Measurements from ENCODE around the gene PLEKHM3.

Gene PLEKHM3

DNA sequence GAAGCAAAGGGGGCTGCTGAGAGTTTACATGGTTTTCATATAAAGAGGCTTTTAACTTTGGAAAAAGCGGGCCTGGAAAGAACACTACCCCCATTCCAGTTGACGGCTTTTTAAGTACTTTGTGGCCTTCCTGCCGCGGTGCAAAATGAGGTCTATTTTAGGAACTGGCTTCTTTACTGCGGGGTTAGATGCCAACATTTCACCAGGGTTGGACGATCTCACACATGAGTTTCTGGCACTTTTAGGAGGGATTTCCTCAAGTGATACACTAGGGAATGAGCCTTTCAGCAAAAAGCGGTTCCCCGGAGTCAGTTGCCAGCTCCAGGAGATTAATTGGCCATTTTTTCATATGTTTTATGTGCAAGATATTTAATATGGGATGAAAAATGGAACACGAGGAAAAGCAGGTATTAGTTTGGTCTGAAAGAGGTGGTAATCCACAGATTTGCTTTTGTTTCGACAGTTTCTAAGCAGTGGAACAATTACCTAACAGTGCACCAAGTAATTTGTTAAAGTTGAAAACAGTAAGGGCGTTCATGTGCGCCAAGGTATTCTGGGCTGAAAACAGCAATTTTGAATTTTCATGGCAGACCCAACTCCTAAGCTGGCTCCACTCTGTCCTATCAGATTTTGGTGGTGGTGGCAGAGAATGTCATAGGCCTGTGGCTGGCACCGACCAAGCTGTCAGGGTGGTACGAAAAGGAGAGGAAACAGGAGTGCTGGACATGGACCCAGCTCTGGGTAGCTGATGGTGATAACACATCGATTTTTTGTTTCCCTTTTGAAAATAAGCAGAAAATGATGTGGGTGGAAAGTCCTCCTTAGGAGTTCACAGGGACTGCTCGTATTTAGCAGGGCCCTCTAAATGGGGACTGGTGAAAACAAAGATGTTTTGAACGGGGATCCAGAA, 200.0 kb downstream of the PLEKHM3 start:
- H3K4me3 ChIP-seq (replicated peaks in 1 of 2; ENCODE audit: low read depth in 2 of 2, low read length in 2 of 2) = no peak overlapping the region
- no peak for DNase-seq (ENCODE audit: low read depth in 2 of 2)
- TF ChIP-seq, protein P1, sequence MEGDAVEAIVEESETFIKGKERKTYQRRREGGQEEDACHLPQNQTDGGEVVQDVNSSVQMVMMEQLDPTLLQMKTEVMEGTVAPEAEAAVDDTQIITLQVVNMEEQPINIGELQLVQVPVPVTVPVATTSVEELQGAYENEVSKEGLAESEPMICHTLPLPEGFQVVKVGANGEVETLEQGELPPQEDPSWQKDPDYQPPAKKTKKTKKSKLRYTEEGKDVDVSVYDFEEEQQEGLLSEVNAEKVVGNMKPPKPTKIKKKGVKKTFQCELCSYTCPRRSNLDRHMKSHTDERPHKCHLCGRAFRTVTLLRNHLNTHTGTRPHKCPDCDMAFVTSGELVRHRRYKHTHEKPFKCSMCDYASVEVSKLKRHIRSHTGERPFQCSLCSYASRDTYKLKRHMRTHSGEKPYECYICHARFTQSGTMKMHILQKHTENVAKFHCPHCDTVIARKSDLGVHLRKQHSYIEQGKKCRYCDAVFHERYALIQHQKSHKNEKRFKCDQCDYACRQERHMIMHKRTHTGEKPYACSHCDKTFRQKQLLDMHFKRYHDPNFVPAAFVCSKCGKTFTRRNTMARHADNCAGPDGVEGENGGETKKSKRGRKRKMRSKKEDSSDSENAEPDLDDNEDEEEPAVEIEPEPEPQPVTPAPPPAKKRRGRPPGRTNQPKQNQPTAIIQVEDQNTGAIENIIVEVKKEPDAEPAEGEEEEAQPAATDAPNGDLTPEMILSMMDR (IDR thresholded peaks at IDR 0.05; ENCODE audit: low read depth, low read length) = no peak

DNA sequence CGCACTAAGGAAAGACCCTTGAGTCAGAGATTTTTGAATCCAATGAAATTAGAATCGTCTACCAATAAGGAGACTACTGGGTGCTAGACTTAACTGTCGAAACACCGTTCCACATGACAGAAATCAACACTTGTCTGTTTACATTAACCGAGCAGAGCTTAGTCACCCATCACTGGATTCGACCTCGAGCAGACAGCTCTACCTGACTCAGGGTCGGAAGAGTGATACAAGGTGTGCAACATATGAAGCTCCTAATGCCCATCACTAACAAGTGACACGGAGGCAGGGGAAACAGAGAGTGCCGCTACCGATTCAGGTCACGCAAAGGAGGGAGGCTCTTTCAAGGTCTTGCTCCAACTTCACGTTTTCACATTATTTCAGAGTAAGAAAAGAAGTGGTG, 201.5 kb downstream of the PLEKHM3 start:
- H3K4me3 ChIP-seq (replicated peaks in 1 of 2; ENCODE audit: low read depth in 2 of 2, low read length in 2 of 2) = no peak overlapping the region
- no peak for DNase-seq (ENCODE audit: low read depth in 2 of 2)
- TF ChIP-seq, protein P1 (IDR thresholded peaks at IDR 0.05; ENCODE audit: low read depth, low read length) = no peak

DNA sequence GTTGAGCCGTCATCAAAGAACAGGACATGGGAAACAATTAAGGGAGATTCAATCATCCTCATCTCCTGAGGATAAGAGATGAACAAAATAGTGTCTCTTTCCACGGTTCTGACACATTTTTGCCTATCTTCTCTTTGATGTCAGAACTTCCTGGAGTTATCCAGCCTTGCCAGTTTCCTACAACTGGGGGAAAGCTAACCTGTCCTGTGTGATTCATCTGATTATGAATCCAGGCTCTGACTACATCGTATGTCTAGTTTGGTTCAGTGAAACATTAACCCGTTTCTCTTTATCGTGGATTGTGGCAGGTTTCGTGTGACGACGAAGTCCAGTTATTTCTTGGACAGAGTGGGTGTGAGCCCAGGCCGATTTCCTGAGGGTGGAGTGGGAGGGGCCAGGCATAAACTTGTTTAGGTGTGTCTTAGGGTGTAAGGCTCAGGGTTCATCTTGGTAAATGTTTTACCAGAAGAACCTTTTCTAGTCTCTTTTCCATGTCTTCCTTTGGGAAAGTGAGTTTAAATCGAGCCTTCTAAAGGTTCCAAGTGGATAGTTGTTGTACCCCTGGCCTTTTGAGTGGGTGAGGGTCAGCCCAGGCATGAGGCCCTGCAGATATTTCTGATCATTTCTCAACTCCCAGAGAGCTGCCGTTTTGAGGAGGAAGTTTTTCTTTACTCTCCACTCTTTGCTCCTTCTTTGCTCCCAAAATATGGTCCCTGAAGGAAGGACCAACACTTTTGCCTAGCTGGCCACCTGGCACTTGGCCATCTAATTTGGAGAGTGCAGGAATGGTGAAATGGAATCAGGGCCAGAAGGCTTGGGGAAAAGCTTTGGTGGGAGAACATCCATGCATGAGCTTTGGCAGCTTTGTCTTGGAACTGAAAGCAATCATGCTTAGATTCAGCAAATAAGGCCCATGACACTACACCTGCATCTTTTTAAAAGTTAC, 205.2 kb downstream of the PLEKHM3 start:
- DNase-seq (ENCODE audit: low read depth in 2 of 2) = no peak
- no peak overlapping the region for H3K4me3 ChIP-seq (replicated peaks in 1 of 2; ENCODE audit: low read depth in 2 of 2, low read length in 2 of 2)
- TF ChIP-seq, protein P1 (IDR thresholded peaks at IDR 0.05; ENCODE audit: low read depth, low read length) = no peak

GRCh38 chr2:207819021-207819797, 206.1 kb downstream of the PLEKHM3 start:
- no peak for DNase-seq (ENCODE audit: low read depth in 2 of 2)
- TF ChIP-seq, protein P1 (IDR thresholded peaks at IDR 0.05; ENCODE audit: low read depth, low read length) = no peak
- H3K4me3 ChIP-seq (replicated peaks in 1 of 2; ENCODE audit: low read depth in 2 of 2, low read length in 2 of 2) = no peak overlapping the region

- H3K4me3 ChIP-seq (replicated peaks in 1 of 2; ENCODE audit: low read depth in 2 of 2, low read length in 2 of 2) = no peak overlapping the region
- TF ChIP-seq, protein P1 (IDR thresholded peaks at IDR 0.05; ENCODE audit: low read depth, low read length) = no peak
- DNase-seq (ENCODE audit: low read depth in 2 of 2) = no peak
Observed at GRCh38 chr2:207816546-207816945, 208.8 kb downstream of the PLEKHM3 start.

GRCh38 chr2:207815254-207815653, 210.1 kb downstream of the PLEKHM3 start:
- DNase-seq (ENCODE audit: low read depth in 2 of 2) = no peak
- no peak overlapping the region for H3K4me3 ChIP-seq (replicated peaks in 1 of 2; ENCODE audit: low read depth in 2 of 2, low read length in 2 of 2)
- TF ChIP-seq, protein P1 (IDR thresholded peaks at IDR 0.05; ENCODE audit: low read depth, low read length) = no peak
